ENCODE measurements around the gene CSK. TPM values are rescaled to one million over a fixed set of nuclear protein-coding genes. Genes with fewer than 3 reads are reported as not detected.
"Not testable (repeated sequence)": the region's sequence is repeated elsewhere in the genome, so short reads cannot be mapped to it uniquely, and the experiment has no call there.

CSK gene
- total RNA-seq, 4 donors from 2014 or later, result 30.6 to 130 (median 45.2) TPM

- TF ChIP-seq CTCF (IDR thresholded peaks at IDR 0.05) (no peak), POLR2A (IDR thresholded peaks at IDR 0.05) (no peak)
- H3K36me3 ChIP-seq, result no peaks in the 10 kb centered on the region
- intact Hi-C loops (cut with DNase I), result no loop called here
- DNase-seq, result no peak
- peak overlapping the region; percentile 79 to 96 (median 82) for H3K4me3 ChIP-seq
- 23% methylated on average over 3 of the region's 3 CpGs; no CpG with 5 or more reads in 1 of the 2 donors for WGBS, 2 donors
- H3K4me1 ChIP-seq, result peaks cover 64 to 92% (median 81%) of the 10 kb centered on the region in 3 donors
- no peaks in the 10 kb centered on the region for H3K9me3 ChIP-seq
- no peaks in the 10 kb centered on the region for H3K27me3 ChIP-seq
- H3K27ac ChIP-seq, result peak overlapping the region; percentile 95 to 99 (median 96)
These were observed 1.9 kb downstream of the CSK start for GRCh38 chr15:74783808-74784175.

GRCh38 chr15:74784426-74785193, 2.7 kb downstream of the CSK start:
- peaks cover 72 to 92% (median 86%) of the 10 kb centered on the region in 3 donors for H3K4me1 ChIP-seq
- 54 to 57% methylated on average over 5 to 6 of the region's 8 CpGs for WGBS, 2 donors
- TF ChIP-seq POLR2A (IDR thresholded peaks at IDR 0.05), result no peak
- DNase-seq, result no peak
- H3K27me3 ChIP-seq, result no peaks in the 10 kb centered on the region
- intact Hi-C loops (cut with DNase I), result no loop called here
- no peaks in the 10 kb centered on the region for H3K9me3 ChIP-seq
- no peaks in the 10 kb centered on the region for H3K36me3 ChIP-seq
- H3K4me3 ChIP-seq, result peak overlapping the region in 3 of 4 donors; percentile 79 to 96 (median 84)
- H3K27ac ChIP-seq, result peak overlapping the region; percentile 89 to 99 (median 96)

- no peaks in the 10 kb centered on the region for H3K27me3 ChIP-seq
- 63 to 64% methylated on average over 11 to 13 of the region's 13 CpGs for WGBS, 2 donors
- peak overlapping the region; percentile 89 to 99 (median 96) for H3K27ac ChIP-seq
- intact Hi-C loops (cut with DNase I), result no loop called here
- H3K4me1 ChIP-seq, result peaks cover 80 to 92% (median 88%) of the 10 kb centered on the region in 3 donors
- no peak for TF ChIP-seq CTCF (IDR thresholded peaks at IDR 0.05)
- no peak for TF ChIP-seq POLR2A (IDR thresholded peaks at IDR 0.05)
- no peaks in the 10 kb centered on the region for H3K36me3 ChIP-seq
- no peaks in the 10 kb centered on the region for H3K9me3 ChIP-seq
- DNase-seq, result no peak
- peak overlapping the region in 3 of 4 donors; percentile 11 to 96 (median 84) for H3K4me3 ChIP-seq
These were observed 3.5 kb downstream of the CSK start for GRCh38 chr15:74785194-74786032.

- DNase-seq; H3K9me3 ChIP-seq; H3K27me3 ChIP-seq; intact Hi-C loops (cut with DNase I); H3K36me3 ChIP-seq: not testable (repeated sequence)
- 24 to 40% methylated on average over 2 to 7 of the region's 12 CpGs for WGBS, 2 donors
- peak overlapping the region in 3 of 4 donors; percentile 11 to 96 (median 84) for H3K4me3 ChIP-seq
- peaks cover 84 to 92% (median 85%) of the 10 kb centered on the region in 3 donors for H3K4me1 ChIP-seq
- peak overlapping the region; percentile 78 to 99 (median 92) for H3K27ac ChIP-seq
These were observed 4.2 kb downstream of the CSK start for GRCh38 chr15:74786081-74786480.

- Histone ChIP-seq H3K36me3 (no peaks in the 10 kb centered on the region), H3K4me1 (peaks cover 83 to 92% (median 84%) of the 10 kb centered on the region in 3 donors), H3K27ac (peak overlapping the region; percentile 78 to 99 (median 92)), H3K9me3 (no peaks in the 10 kb centered on the region), H3K27me3 (no peaks in the 10 kb centered on the region), H3K4me3 (peak overlapping the region in 3 of 4 donors; percentile 14 to 96 (median 84))
- TF ChIP-seq POLR2A (IDR thresholded peaks at IDR 0.05), result no peak
- TF ChIP-seq CTCF (IDR thresholded peaks at IDR 0.05), result no peak
- DNase-seq, result no peak
- WGBS, 2 donors, result 40 to 86% methylated on average over 1 of the region's 7 CpGs
- intact Hi-C loops (cut with DNase I), result no loop called here
These were observed 4.8 kb downstream of the CSK start for GRCh38 chr15:74786551-74787165.

Data from esophagus squamous epithelium (tissue), 5 donors.